Esophagus muscularis mucosa (tissue), 4 donors: Measurements from ENCODE around the gene GADL1. TPM values are rescaled to one million over a fixed set of nuclear protein-coding genes. Genes with fewer than 3 reads are reported as not detected.

ENCODE experiments used
- DNase-seq: peaks from one replicate; pipeline ENCODE4 v3.0.0-alpha.2; 2017; ENCODE audit errors: extremely low spot score
- H3K27ac ChIP-seq, 4 donors: fragments of 200-600 bp; sonication (generic); replicated peaks in 1 of 4; 1 replicate in 3 of 4; 2 replicates in 1 of 4; pipeline ENCODE4 v1.5.1; 2016 to 2019; ENCODE audit warnings: mild to moderate bottlenecking in 1 of 4
- H3K27me3 ChIP-seq, 4 donors: fragments of 200-600 bp; sonication (generic); one replicate each; pipeline versions ENCODE4 v1.5.1 to v1.6.0; 2016 to 2019
- H3K36me3 ChIP-seq, 4 donors: fragments of 200-600 bp; sonication (generic); one replicate each; pipeline ENCODE4 v1.5.1; 2016 to 2019
- H3K4me1 ChIP-seq, 4 donors: fragments of 200-600 bp; sonication (generic); one replicate each; pipeline ENCODE4 v1.5.1; 2016 to 2019
- H3K4me3 ChIP-seq, 4 donors: fragments of 200-600 bp; sonication (generic); 1 replicate in 2 of 4; 2 replicates in 2 of 4; pipeline ENCODE4 v1.5.1; 2016 to 2019; ENCODE audit warnings: mild to moderate bottlenecking in 4 of 4, moderate library complexity in 1 of 4
- H3K9me3 ChIP-seq, 4 donors: fragments of 200-600 bp; sonication (generic); 1 replicate in 3 of 4; 2 replicates in 1 of 4; pipeline ENCODE4 v1.5.1; 2016 to 2019
- CTCF ChIP-seq, 3 experiments: fragments of 200-600 bp in 2 of 3; fragments of 450-650 bp in 1 of 3; sonication (generic) in 2 of 3; IDR thresholded peaks; one replicate each; pipeline ENCODE4 v1.5.1; 2017 to 2019; ENCODE audit warnings: antibody characterized with exemption in 3 of 3, mild to moderate bottlenecking in 2 of 3, moderate library complexity in 1 of 3
- EP300 ChIP-seq: sonication (generic); formaldehyde crosslinking; IDR thresholded peaks from one replicate; pipeline ENCODE4 v1.6.1; 2017; ENCODE audit warnings: antibody characterized with exemption
- POLR2A ChIP-seq: fragments of 450-650 bp; IDR thresholded peaks from one replicate; pipeline ENCODE4 v1.6.1; 2017; ENCODE audit warnings: antibody characterized with exemption, moderate library complexity, mild to moderate bottlenecking, low read depth
- POLR2AphosphoS5 ChIP-seq, 2 donors: sonication (generic); formaldehyde crosslinking; IDR thresholded peaks; one replicate each; pipeline ENCODE4 v1.6.1; 2017; ENCODE audit warnings: antibody characterized with exemption in 2 of 2
- WGBS: methylation state at CpG from one replicate; pipeline ENCODE4 v1.1.5; 2018; 5-methylcytosine and 5-hydroxymethylcytosine counted together
- intact Hi-C: fragments of 100-400 bp; cut with DNase I; formaldehyde crosslinking; loops from one replicate; pipeline ENCODE4 v1.15.1; 2023
- total RNA-seq, 4 donors: library from RNA; depleted of rRNA; stranded (reverse); fragments of >200 nt; gene quantifications; one replicate each; pipeline versions ENCODE4 v1.1.0 to v1.2.1, GENCODE V29; 2016

Gene GADL1
- total RNA-seq, 4 donors from 2014 or later, result 1.7 to 4.6 (median 3.0) TPM

GRCh38 chr3:30680789-30681648, 213.4 kb downstream of the GADL1 start:
- H3K9me3 ChIP-seq, result no peaks in the 10 kb centered on the region
- peaks cover 82 to 100% (median 97%) of the 10 kb centered on the region in 4 donors for H3K4me1 ChIP-seq
- peak in 1 of 2 donors; percentile 21 for TF ChIP-seq POLR2AphosphoS5 (IDR thresholded peaks at IDR 0.05)
- no peak for TF ChIP-seq POLR2A
- H3K36me3 ChIP-seq, result peaks cover 19 to 56% (median 28%) of the 10 kb centered on the region in 4 donors
- WGBS, result 68% methylated on average over 18 of the region's 18 CpGs
- peak overlapping the region; percentile 57 to 75 (median 71) for H3K27ac ChIP-seq
- H3K4me3 ChIP-seq, result no peak overlapping the region
- DNase-seq, result no peak
- intact Hi-C loops, result loop anchor here (5.0 kb wide), 1 partner anchor 69 kb away; no protein-coding TSS in a partner anchor
- no peaks in the 10 kb centered on the region for H3K27me3 ChIP-seq

GRCh38 chr3:30679045-30679444, 215.4 kb downstream of the GADL1 start:
- Histone ChIP-seq H3K36me3 (peaks cover 32 to 68% (median 45%) of the 10 kb centered on the region in 4 donors), H3K9me3 (no peaks in the 10 kb centered on the region), H3K4me3 (no peak overlapping the region), H3K27me3 (no peaks in the 10 kb centered on the region), H3K4me1 (peaks cover 70 to 100% (median 96%) of the 10 kb centered on the region in 4 donors), H3K27ac (peak overlapping the region; percentile 57 to 75 (median 71))
- intact Hi-C loops, result no loop called here
- no peak for TF ChIP-seq POLR2A
- no peak for TF ChIP-seq POLR2AphosphoS5 (IDR thresholded peaks at IDR 0.05)
- no peak for DNase-seq

GRCh38 chr3:30677347-30677685, 217.1 kb downstream of the GADL1 start:
- Histone ChIP-seq H3K27me3 (no peaks in the 10 kb centered on the region), H3K4me3 (no peak overlapping the region), H3K36me3 (peaks cover 35 to 76% (median 56%) of the 10 kb centered on the region in 4 donors), H3K27ac (peak overlapping the region; percentile 10 to 44 (median 26)), H3K9me3 (no peaks in the 10 kb centered on the region), H3K4me1 (peaks cover 69 to 100% (median 96%) of the 10 kb centered on the region in 4 donors)
- DNase-seq, result no peak
- intact Hi-C loops, result no loop called here
- 81% methylated on average over 8 of the region's 8 CpGs for WGBS
- no peak for TF ChIP-seq EP300
- TF ChIP-seq CTCF (IDR thresholded peaks at IDR 0.05), result no peak
- no peak for TF ChIP-seq POLR2AphosphoS5 (IDR thresholded peaks at IDR 0.05)

- no peak overlapping the region for H3K4me3 ChIP-seq
- peaks cover 42 to 82% (median 62%) of the 10 kb centered on the region in 4 donors for H3K36me3 ChIP-seq
- no peak for DNase-seq
- WGBS, result 57% methylated on average over 4 of the region's 4 CpGs
- no peak for TF ChIP-seq POLR2A
- no peak for TF ChIP-seq POLR2AphosphoS5 (IDR thresholded peaks at IDR 0.05)
- no peak for TF ChIP-seq EP300
- TF ChIP-seq CTCF (IDR thresholded peaks at IDR 0.05), result no peak
- H3K9me3 ChIP-seq, result no peaks in the 10 kb centered on the region
- peaks cover 67 to 100% (median 96%) of the 10 kb centered on the region in 4 donors for H3K4me1 ChIP-seq
- no peaks in the 10 kb centered on the region for H3K27me3 ChIP-seq
- H3K27ac ChIP-seq, result peak overlapping the region; percentile 12 to 44 (median 31)
- intact Hi-C loops, result no loop called here
These were observed 217.8 kb downstream of the GADL1 start for GRCh38 chr3:30676424-30677346.
